Stimulated activated CD8-positive, alpha-beta memory T cell treated with anti-CD3 and anti-CD28 coated beads, Interleukin-7, amount 100 ng/mL, for 24 hours (primary cell): ENCODE results near the gene HESX1.

ENCODE experiments used
- DNase-seq: peaks from one replicate; pipeline ENCODE4 v3.0.0-alpha.2; 2020; ENCODE audit warnings: low read depth

Gene HESX1

GRCh38 chr3:57168151-57168550 is 31.6 kb downstream of the HESX1 start:
- DNase-seq: no peak

DNA sequence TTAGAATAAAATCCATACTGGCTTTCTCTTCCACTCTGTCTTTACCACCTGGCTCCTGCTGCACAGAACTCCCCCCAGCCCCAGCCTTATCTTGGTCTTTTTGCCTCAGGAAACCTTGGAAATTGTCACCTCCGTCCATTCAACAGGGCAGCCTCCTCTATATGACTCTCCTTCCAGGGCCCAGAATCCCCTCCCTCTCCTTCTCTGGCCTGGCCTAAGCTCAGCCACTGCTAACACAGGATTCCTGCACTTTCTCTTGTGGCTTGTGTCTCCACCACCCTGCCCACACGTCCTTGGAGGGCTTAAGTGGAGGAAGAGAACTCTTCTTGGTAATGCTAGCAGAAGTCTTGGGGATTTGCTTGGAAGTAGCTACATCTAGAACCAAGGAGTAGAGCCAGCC is 33.1 kb downstream of the HESX1 start:
- no peak for DNase-seq

DNA sequence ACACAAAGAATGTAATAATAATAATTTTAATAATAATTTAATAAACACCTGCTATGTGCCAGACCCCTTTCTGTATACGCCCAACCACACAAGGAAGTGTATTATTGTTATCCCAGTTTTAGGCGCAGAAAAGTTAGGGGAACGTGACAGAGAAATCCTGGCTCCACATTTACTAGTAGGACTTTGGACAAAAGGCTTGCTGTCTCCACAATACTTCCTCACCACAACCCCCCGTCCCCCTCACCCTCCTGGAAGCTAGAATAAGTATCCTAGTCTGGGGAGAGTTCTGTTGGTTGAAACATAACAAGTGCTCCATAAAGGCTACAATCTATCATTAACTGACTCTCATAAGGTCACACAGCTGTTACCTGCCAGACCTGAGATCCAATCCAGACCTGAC is 34.1 kb downstream of the HESX1 start:
- no peak for DNase-seq

GRCh38 chr3:57164657-57165573 is 34.9 kb downstream of the HESX1 start, which contains the start of gene IL17RD:
Gene IL17RD (minus strand): TSS chr3:57165353. CDS start chr3:57165286, 67 bp downstream.
- DNase-seq: peak; percentile 38

DNA sequence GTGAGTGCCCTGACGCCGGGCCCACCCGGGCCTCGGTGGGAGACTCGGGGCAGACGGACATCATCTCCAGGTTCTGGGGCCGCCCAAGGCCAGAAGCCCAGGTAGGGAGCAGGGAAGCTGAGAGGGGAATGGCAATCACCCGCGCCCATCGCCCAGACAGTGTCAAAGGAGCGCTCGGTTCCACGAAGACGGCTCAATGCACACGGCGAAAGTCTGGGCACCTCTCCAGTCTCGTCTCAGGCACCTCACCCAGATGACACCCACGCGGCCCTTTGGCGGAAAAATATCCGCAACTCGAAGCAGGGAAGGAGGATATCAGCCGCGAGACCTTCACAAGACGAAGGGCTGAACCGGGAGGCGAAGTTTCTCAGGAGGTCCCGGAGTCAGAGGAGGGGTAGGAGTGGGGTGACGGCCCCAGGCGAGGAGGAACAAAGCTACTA is 35.5 kb downstream of the HESX1 start:
- DNase-seq: no peak

GRCh38 chr3:57163751-57164150 is 36.0 kb downstream of the HESX1 start:
- DNase-seq: no peak

DNA sequence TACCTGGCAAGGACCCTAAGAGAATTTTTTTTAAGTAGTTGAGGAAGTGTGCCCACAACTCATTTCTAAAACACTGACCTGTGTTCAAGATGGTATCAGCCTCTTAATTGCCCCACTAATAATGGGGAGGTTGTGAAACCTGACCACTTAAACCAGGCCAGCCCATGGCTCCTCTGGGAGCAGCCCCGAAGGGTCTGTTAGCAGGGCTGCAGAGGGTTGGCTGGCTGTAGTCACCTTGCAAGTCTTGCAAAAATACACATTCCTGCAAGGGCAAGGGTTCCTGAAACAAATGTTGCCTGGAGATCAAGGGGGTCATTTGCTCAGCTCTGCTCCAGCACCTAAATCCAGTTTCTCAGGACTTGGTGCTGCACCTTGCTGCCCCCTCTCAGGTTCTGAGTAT is 37.9 kb downstream of the HESX1 start:
- DNase-seq: no peak

- no peak for DNase-seq
These were observed 38.8 kb downstream of the HESX1 start for GRCh38 chr3:57160765-57161538.

- no peak for DNase-seq
These were observed 39.6 kb downstream of the HESX1 start for GRCh38 chr3:57160076-57160764.

DNA sequence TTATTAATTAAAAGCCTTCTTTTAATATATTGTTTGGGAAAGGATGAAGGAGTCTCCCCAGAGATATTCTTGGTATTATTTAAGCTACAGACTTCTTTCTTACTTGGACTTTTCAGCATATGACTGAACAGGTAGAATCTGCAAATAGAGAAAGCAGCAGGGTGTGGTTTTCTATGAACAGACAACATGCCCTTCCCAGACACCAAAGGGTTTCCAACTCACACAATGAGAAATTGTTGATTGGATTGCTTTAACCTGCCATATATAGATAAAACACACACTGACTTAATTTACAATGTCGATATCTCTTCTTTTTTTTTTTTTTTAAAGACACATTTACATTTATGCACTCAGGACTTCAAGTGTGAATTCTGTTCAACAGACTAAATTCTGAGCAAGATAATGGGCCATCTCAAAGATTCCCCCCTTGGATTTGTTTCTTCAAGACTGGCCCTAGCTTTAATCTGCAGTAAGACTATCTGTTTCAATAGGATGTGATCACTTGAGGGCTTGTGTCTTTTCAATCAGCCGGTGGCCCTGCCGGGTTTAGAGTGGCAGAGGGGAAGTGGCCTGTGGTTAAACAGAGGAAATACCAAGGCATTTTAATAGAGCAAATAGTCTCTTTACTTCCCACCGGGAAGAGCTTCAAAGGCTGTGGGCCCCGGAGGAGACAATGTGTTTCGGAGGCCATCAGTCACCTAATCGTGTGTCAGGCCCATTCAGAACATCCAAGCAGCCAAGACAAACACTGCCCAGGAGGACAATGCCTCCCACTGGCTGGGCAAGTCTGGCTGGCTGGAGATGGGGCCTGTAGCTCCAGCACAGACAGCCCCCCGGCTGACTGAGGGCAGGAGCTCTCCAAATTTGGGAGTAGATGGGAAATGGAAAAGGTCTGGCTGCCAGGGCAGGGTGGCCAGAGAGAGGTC is 40.7 kb downstream of the HESX1 start:
- no peak for DNase-seq

GRCh38 chr3:57158325-57158724 is 41.5 kb downstream of the HESX1 start:
- no peak for DNase-seq

DNA sequence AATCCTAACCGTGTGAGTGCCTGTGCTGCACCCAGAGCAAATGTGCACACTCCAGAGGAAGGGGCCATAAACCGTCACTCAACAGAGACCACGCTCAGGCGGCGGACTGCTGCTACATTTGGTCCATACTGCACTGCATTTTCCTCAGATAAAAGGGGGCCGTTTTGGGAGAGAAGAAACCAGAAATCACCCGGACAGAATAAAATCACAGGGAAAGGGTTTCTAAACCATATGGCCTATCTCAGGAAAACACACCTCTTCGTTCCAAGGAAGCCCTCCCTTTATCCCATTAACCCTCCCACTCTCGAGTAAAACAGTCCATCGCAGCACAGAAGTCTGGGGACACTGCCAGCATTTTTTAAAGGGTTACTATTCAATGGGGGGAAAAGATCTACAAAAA is 42.2 kb downstream of the HESX1 start:
- DNase-seq: no peak

GRCh38 chr3:57155310-57155643 is 44.5 kb downstream of the HESX1 start:
- DNase-seq: no peak

- DNase-seq: no peak
These were observed 45.1 kb downstream of the HESX1 start for GRCh38 chr3:57154470-57155309.

- no peak for DNase-seq
These were observed 47.3 kb downstream of the HESX1 start for GRCh38 chr3:57152151-57153143.

GRCh38 chr3:57151749-57152148 is 48.0 kb downstream of the HESX1 start:
- DNase-seq: no peak

GRCh38 chr3:57151021-57151449 is 48.7 kb downstream of the HESX1 start:
- no peak for DNase-seq

GRCh38 chr3:57150113-57150581 is 49.6 kb downstream of the HESX1 start:
- DNase-seq: no peak
